K562 (cell line): Measurements from ENCODE around the gene SPAG17. TPM values are rescaled to one million over a fixed set of nuclear protein-coding genes. Genes with fewer than 3 reads are reported as not detected.

ENCODE experiments used
- CC2D1A ChIP-seq: fragments of 450-650 bp; IDR thresholded peaks from 2 replicates; pipeline ENCODE4 v1.6.1; 2017; ENCODE audit warnings: mild to moderate bottlenecking
- CCNT2 ChIP-seq: IDR thresholded peaks from 2 replicates; pipeline ENCODE4 v1.6.1; 2011; ENCODE audit warnings: borderline replicate concordance, low read depth, mild to moderate bottlenecking, moderate library complexity, mixed read lengths, low read length; ENCODE audit not compliant: insufficient read length; ENCODE audit errors: extremely low read depth
- KAT2B ChIP-seq: IDR thresholded peaks from one replicate; pipeline ENCODE4 v1.6.1; 2012; ENCODE audit warnings: low read depth, mild to moderate bottlenecking, control low read depth, inconsistent platforms, low read length, moderate library complexity
- MYNN ChIP-seq, 2 experiments: sonication (generic); formaldehyde crosslinking in 1 of 2; IDR thresholded peaks; 2 replicates each; pipeline versions ENCODE4 v1.5.0 to v1.6.1; 2016 to 2020; ENCODE audit warnings: antibody characterized with exemption in 1 of 2, missing genetic modification reagents in 1 of 2
- PHB ChIP-seq: fragments of 250-450 bp; sonication (Bioruptor Pico); IDR thresholded peaks from 2 replicates; pipeline ENCODE4 v1.5.0; 2021
- polyA plus RNA-seq, 8 experiments: library from polyadenylated mRNA; depleted of rRNA in 4 of 8; stranded (reverse) in 5 of 8; unstranded in 3 of 8; fragments of >200 nt; fragmentation: Nextera tagmentation in 2 of 8; fragmentation: Illumina TruSeq in 1 of 8; extraction: Ambion mirVana in 2 of 8; extraction: Trizol in 1 of 8; gene quantifications; 2 replicates each; pipeline versions ENCODE4 v1.2.1 to v1.2.3, GENCODE V29; 2011 to 2014; ENCODE audit warnings: inconsistent platforms in 1 of 8, missing spikeins in 1 of 8
- total RNA-seq, 7 experiments: library from RNA; depleted of rRNA in 6 of 7; stranded (reverse); fragments of >200 nt in 6 of 7; fragmentation: Illumina TruSeq in 2 of 7; extraction: Trizol in 2 of 7; gene quantifications; 2 replicates each; pipeline versions ENCODE4 v1.2.1 to v1.2.3, GENCODE V29; 2011 to 2021; ENCODE audit warnings: low replicate concordance in 1 of 7
- TF ChIP-seq, protein P1 (sequence below): sonication (generic); formaldehyde crosslinking; IDR thresholded peaks from 2 replicates; pipeline ENCODE4 v1.8.1; 2023; ENCODE audit warnings: missing genetic modification reagents, mild to moderate bottlenecking, borderline replicate concordance
- TF ChIP-seq, protein P2 (sequence below), 2 experiments: fragments of 450-650 bp in 1 of 2; sonication (generic) in 1 of 2; formaldehyde crosslinking in 1 of 2; IDR thresholded peaks; 2 replicates each; pipeline versions ENCODE4 v1.7.1 to v1.9.0; 2016 to 2022; ENCODE audit warnings: inconsistent platforms in 1 of 2, mild to moderate bottlenecking in 1 of 2, missing genetic modification reagents in 1 of 2

Gene SPAG17
- total and polyA plus RNA-seq, 9 of the 15 experiments (the other 6 are each of a cell fraction or from before 2014, with no cell fraction given), result 0.07 to 2.1 (median 1.5) TPM

- TF ChIP-seq, protein P1, sequence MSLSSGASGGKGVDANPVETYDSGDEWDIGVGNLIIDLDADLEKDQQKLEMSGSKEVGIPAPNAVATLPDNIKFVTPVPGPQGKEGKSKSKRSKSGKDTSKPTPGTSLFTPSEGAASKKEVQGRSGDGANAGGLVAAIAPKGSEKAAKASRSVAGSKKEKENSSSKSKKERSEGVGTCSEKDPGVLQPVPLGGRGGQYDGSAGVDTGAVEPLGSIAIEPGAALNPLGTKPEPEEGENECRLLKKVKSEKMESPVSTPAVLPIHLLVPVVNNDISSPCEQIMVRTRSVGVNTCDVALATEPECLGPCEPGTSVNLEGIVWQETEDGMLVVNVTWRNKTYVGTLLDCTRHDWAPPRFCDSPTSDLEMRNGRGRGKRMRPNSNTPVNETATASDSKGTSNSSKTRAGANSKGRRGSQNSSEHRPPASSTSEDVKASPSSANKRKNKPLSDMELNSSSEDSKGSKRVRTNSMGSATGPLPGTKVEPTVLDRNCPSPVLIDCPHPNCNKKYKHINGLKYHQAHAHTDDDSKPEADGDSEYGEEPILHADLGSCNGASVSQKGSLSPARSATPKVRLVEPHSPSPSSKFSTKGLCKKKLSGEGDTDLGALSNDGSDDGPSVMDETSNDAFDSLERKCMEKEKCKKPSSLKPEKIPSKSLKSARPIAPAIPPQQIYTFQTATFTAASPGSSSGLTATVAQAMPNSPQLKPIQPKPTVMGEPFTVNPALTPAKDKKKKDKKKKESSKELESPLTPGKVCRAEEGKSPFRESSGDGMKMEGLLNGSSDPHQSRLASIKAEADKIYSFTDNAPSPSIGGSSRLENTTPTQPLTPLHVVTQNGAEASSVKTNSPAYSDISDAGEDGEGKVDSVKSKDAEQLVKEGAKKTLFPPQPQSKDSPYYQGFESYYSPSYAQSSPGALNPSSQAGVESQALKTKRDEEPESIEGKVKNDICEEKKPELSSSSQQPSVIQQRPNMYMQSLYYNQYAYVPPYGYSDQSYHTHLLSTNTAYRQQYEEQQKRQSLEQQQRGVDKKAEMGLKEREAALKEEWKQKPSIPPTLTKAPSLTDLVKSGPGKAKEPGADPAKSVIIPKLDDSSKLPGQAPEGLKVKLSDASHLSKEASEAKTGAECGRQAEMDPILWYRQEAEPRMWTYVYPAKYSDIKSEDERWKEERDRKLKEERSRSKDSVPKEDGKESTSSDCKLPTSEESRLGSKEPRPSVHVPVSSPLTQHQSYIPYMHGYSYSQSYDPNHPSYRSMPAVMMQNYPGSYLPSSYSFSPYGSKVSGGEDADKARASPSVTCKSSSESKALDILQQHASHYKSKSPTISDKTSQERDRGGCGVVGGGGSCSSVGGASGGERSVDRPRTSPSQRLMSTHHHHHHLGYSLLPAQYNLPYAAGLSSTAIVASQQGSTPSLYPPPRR, result no peak
- TF ChIP-seq KAT2B (no peak), PHB (CRISPR knock-in tag) (no peak), CCNT2 (no peak), MYNN (IDR thresholded peaks at IDR 0.05) (no peak), MYNN (CRISPR knock-in tag; IDR thresholded peaks at IDR 0.05) (no peak), CC2D1A (no peak)
- TF ChIP-seq, protein P2, sequence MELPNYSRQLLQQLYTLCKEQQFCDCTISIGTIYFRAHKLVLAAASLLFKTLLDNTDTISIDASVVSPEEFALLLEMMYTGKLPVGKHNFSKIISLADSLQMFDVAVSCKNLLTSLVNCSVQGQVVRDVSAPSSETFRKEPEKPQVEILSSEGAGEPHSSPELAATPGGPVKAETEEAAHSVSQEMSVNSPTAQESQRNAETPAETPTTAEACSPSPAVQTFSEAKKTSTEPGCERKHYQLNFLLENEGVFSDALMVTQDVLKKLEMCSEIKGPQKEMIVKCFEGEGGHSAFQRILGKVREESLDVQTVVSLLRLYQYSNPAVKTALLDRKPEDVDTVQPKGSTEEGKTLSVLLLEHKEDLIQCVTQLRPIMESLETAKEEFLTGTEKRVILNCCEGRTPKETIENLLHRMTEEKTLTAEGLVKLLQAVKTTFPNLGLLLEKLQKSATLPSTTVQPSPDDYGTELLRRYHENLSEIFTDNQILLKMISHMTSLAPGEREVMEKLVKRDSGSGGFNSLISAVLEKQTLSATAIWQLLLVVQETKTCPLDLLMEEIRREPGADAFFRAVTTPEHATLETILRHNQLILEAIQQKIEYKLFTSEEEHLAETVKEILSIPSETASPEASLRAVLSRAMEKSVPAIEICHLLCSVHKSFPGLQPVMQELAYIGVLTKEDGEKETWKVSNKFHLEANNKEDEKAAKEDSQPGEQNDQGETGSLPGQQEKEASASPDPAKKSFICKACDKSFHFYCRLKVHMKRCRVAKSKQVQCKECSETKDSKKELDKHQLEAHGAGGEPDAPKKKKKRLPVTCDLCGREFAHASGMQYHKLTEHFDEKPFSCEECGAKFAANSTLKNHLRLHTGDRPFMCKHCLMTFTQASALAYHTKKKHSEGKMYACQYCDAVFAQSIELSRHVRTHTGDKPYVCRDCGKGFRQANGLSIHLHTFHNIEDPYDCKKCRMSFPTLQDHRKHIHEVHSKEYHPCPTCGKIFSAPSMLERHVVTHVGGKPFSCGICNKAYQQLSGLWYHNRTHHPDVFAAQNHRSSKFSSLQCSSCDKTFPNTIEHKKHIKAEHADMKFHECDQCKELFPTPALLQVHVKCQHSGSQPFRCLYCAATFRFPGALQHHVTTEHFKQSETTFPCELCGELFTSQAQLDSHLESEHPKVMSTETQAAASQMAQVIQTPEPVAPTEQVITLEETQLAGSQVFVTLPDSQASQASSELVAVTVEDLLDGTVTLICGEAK (IDR thresholded peaks at IDR 0.05), result no peak
- TF ChIP-seq, protein P2 (CRISPR knock-in tag; IDR thresholded peaks at IDR 0.05), result no peak
- TF ChIP-seq, all 486 proteins: peak for 0
Measured at GRCh38 chr1:118210723-118211110, 25.7 kb upstream of the SPAG17 start (continued).
